ENCODE data around the gene ZNF580.

- TF ChIP-seq GABPA (IDR thresholded peaks at IDR 0.05; ENCODE audit: low read depth) (no peak), POLR2AphosphoS5 (IDR thresholded peaks at IDR 0.05; ENCODE audit: low read length) (no peak), SIN3A (IDR thresholded peaks at IDR 0.05; ENCODE audit: low read depth, low read length) (no peak), CEBPB (IDR thresholded peaks at IDR 0.05; ENCODE audit: borderline replicate concordance in 1 of 2, low read depth in 2 of 2, low read length in 2 of 2) (no peak), SREBF2 (IDR thresholded peaks at IDR 0.05; ENCODE audit: low read length) (no peak), CTCF (IDR thresholded peaks at IDR 0.05 in 2 of 3, conservative IDR thresholded peaks at IDR 0.05 in 1 of 3; ENCODE audit: control insufficient read depth in 2 of 3, extremely low read depth in 1 of 3, insufficient read depth in 1 of 3, low read depth in 3 of 3, low read length in 3 of 3) (no peak), SRF (IDR thresholded peaks at IDR 0.05; ENCODE audit: low read depth in 2 of 2, low read length in 2 of 2) (no peak), RFX5 (IDR thresholded peaks at IDR 0.05; ENCODE audit: low read depth, low read length) (no peak), BRCA1 (IDR thresholded peaks at IDR 0.05; ENCODE audit: low read depth, low read length) (no peak)
- TF ChIP-seq, protein P1, sequence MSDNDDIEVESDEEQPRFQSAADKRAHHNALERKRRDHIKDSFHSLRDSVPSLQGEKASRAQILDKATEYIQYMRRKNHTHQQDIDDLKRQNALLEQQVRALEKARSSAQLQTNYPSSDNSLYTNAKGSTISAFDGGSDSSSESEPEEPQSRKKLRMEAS (IDR thresholded peaks at IDR 0.05; ENCODE audit: low read depth, low read length): no peak
Observed at GRCh38 chr19:55661826-55662225, 21.0 kb downstream of the ZNF580 start.
